ENCODE measurements around the gene PPCDC. TPM values are rescaled to one million over a fixed set of nuclear protein-coding genes. Genes with fewer than 3 reads are reported as not detected.

Gene PPCDC
- total RNA-seq, 1 experiment from 2014 or later, result 14.7 TPM

- Histone ChIP-seq H3K9me3 (no peaks in the 10 kb centered on the region), H3K4me1 (no peaks in the 10 kb centered on the region), H3K36me3 (ENCODE audit: control insufficient read depth, insufficient read depth, low read length) (no peaks in the 10 kb centered on the region), H3K4me3 (ENCODE audit: low read depth, low read length) (no peak overlapping the region), H3K27me3 (replicated peaks; ENCODE audit: control insufficient read depth, insufficient read depth, low read length) (no peaks in the 10 kb centered on the region)
- H3K4me1 Mint-ChIP-seq (ENCODE audit: low read depth, unreplicated experiment), result peaks cover 7% of the 10 kb centered on the region
- ChIA-PET POLR2A (interaction anchor here (0.6 kb wide), 1 partner anchor 127 kb away, joined by 4 read pairs; no protein-coding TSS in a partner anchor), CTCF (no interaction called here)
- peaks cover 14% of the 10 kb centered on the region for H3K27me3 Mint-ChIP-seq (ENCODE audit: insufficient read depth, unreplicated experiment)
- no peaks in the 10 kb centered on the region for H3K36me3 Mint-ChIP-seq (ENCODE audit: insufficient read depth, unreplicated experiment)
- intact Hi-C loops (cut with micrococcal nuclease; ENCODE audit: unreplicated experiment), result no loop called here
- BruUV-seq (replicated peaks), result no TSS peak
- H3K27ac Mint-ChIP-seq (ENCODE audit: unreplicated experiment), result no peak overlapping the region
- no peak for TF ChIP-seq CTCF (IDR thresholded peaks at IDR 0.05; ENCODE audit: insufficient read depth in 1 of 2, low read depth in 1 of 2, low read length in 1 of 2, severe bottlenecking in 1 of 2, unreplicated experiment in 1 of 2)
- no peaks in the 10 kb centered on the region for H3K9me3 Mint-ChIP-seq (ENCODE audit: unreplicated experiment)
- no peak overlapping the region for H3K4me3 Mint-ChIP-seq (ENCODE audit: unreplicated experiment)
- no peak for DNase-seq
These were observed 41.2 kb upstream of the PPCDC start for GRCh38 chr15:74982183-74982582.

GRCh38 chr15:74983725-74984231, 39.6 kb upstream of the PPCDC start:
- no peak overlapping the region for H3K27ac Mint-ChIP-seq (ENCODE audit: unreplicated experiment)
- no peaks in the 10 kb centered on the region for H3K9me3 ChIP-seq
- H3K36me3 Mint-ChIP-seq (ENCODE audit: insufficient read depth, unreplicated experiment), result no peaks in the 10 kb centered on the region
- no peaks in the 10 kb centered on the region for H3K27me3 ChIP-seq (replicated peaks; ENCODE audit: control insufficient read depth, insufficient read depth, low read length)
- H3K27me3 Mint-ChIP-seq (ENCODE audit: insufficient read depth, unreplicated experiment), result peaks cover 14% of the 10 kb centered on the region
- H3K36me3 ChIP-seq (ENCODE audit: control insufficient read depth, insufficient read depth, low read length), result no peaks in the 10 kb centered on the region
- no peak overlapping the region for H3K4me3 ChIP-seq (ENCODE audit: low read depth, low read length)
- peaks cover 7% of the 10 kb centered on the region for H3K4me1 Mint-ChIP-seq (ENCODE audit: low read depth, unreplicated experiment)
- no TSS peak for BruUV-seq (replicated peaks)
- no peaks in the 10 kb centered on the region for H3K9me3 Mint-ChIP-seq (ENCODE audit: unreplicated experiment)
- no peak for DNase-seq
- no peaks in the 10 kb centered on the region for H3K4me1 ChIP-seq
- no peak overlapping the region for H3K4me3 Mint-ChIP-seq (ENCODE audit: unreplicated experiment)
- ChIA-PET POLR2A (no interaction called here), CTCF (no interaction called here)
- intact Hi-C loops (cut with micrococcal nuclease; ENCODE audit: unreplicated experiment), result no loop called here
- no peak for TF ChIP-seq CTCF (IDR thresholded peaks at IDR 0.05; ENCODE audit: insufficient read depth in 1 of 2, low read depth in 1 of 2, low read length in 1 of 2, severe bottlenecking in 1 of 2, unreplicated experiment in 1 of 2)

GRCh38 chr15:74988007-74988800, 35.2 kb upstream of the PPCDC start:
- peak; percentile 72 to 78 for DNase-seq
- H3K27ac Mint-ChIP-seq (ENCODE audit: unreplicated experiment), result no peak overlapping the region
- H3K4me3 Mint-ChIP-seq (ENCODE audit: unreplicated experiment), result no peak overlapping the region
- Histone ChIP-seq H3K27me3 (replicated peaks; ENCODE audit: control insufficient read depth, insufficient read depth, low read length) (peaks cover 1% of the 10 kb centered on the region; the same call in 1 of the 2 replicates), H3K4me1 (no peaks in the 10 kb centered on the region), H3K36me3 (ENCODE audit: control insufficient read depth, insufficient read depth, low read length) (no peaks in the 10 kb centered on the region), H3K9me3 (no peaks in the 10 kb centered on the region), H3K4me3 (ENCODE audit: low read depth, low read length) (no peak overlapping the region)
- ChIA-PET POLR2A (no interaction called here), CTCF (interaction anchor here (0.8 to 1.5 kb wide), 5 partner anchors 28 to 217 kb away, joined by 3 to 11 read pairs (median 4); partner anchors contain the start of gene RPP25)
- H3K4me1 Mint-ChIP-seq (ENCODE audit: low read depth, unreplicated experiment), result peaks cover 7% of the 10 kb centered on the region
- H3K9me3 Mint-ChIP-seq (ENCODE audit: unreplicated experiment), result no peaks in the 10 kb centered on the region
- peaks cover 20% of the 10 kb centered on the region for H3K27me3 Mint-ChIP-seq (ENCODE audit: insufficient read depth, unreplicated experiment)
- intact Hi-C loops (cut with micrococcal nuclease; ENCODE audit: unreplicated experiment), result loop anchor here (1.0 kb wide), 2 partner anchors 32 to 217 kb away; partner anchors contain the start of gene RPP25
- TF ChIP-seq CTCF (IDR thresholded peaks at IDR 0.05; ENCODE audit: insufficient read depth in 1 of 2, low read depth in 1 of 2, low read length in 1 of 2, severe bottlenecking in 1 of 2, unreplicated experiment in 1 of 2), result peak; percentile 62 to 84
- H3K36me3 Mint-ChIP-seq (ENCODE audit: insufficient read depth, unreplicated experiment), result no peaks in the 10 kb centered on the region
- no TSS peak for BruUV-seq (replicated peaks)
